Parathyroid adenoma (tissue), 2 donors: ENCODE data around the gene SGCA.

Source experiments
- H2AFZ ChIP-seq: fragments of 300-600 bp; sonication (generic); one replicate; pipeline ENCODE4 v1.7.0; 2017; ENCODE audit warnings: antibody characterized with exemption, mild to moderate bottlenecking
- H3K27ac ChIP-seq: fragments of 300-600 bp; sonication (generic); one replicate; pipeline ENCODE4 v1.7.0; 2017
- H3K27me3 ChIP-seq: fragments of 300-600 bp; sonication (generic); one replicate; pipeline ENCODE4 v1.7.0; 2017; ENCODE audit warnings: low read length; ENCODE audit not compliant: control insufficient read depth, insufficient read depth
- H3K36me3 ChIP-seq: fragments of 300-600 bp; sonication (generic); one replicate; pipeline ENCODE4 v1.7.0; 2017; ENCODE audit warnings: low read length; ENCODE audit not compliant: control insufficient read depth, insufficient read depth
- H3K4me1 ChIP-seq: fragments of 300-600 bp; sonication (generic); one replicate; pipeline ENCODE4 v1.7.0; 2017; ENCODE audit warnings: control low read depth
- H3K4me2 ChIP-seq: fragments of 300-600 bp; sonication (generic); one replicate; pipeline ENCODE4 v1.7.0; 2017; ENCODE audit warnings: low read length
- H3K4me3 ChIP-seq: fragments of 300-600 bp; sonication (generic); one replicate; pipeline ENCODE4 v1.7.0; 2017; ENCODE audit warnings: low read depth, low read length
- H3K79me2 ChIP-seq: fragments of 300-600 bp; sonication (generic); one replicate; pipeline ENCODE4 v1.7.0; 2017; ENCODE audit warnings: control low read depth
- H3K9ac ChIP-seq: fragments of 300-600 bp; sonication (generic); one replicate; pipeline ENCODE4 v1.7.0; 2017; ENCODE audit warnings: mild to moderate bottlenecking
- H3K9me3 ChIP-seq: fragments of 300-600 bp; sonication (generic); one replicate; pipeline ENCODE4 v1.7.0; 2017; ENCODE audit warnings: low read length; ENCODE audit not compliant: control insufficient read depth
- CTCF ChIP-seq: fragments of 300-600 bp; sonication (generic); IDR thresholded peaks from one replicate; pipeline ENCODE4 v1.7.0; 2017; ENCODE audit warnings: antibody characterized with exemption, mild to moderate bottlenecking
- donor health status: primary hyperparathyroidism.

The SGCA gene

GRCh38 chr17:50188921-50189549 is 23.2 kb downstream of the SGCA start:
- H3K4me2 ChIP-seq = no peak overlapping the region
- no peaks in the 10 kb centered on the region for H3K4me1 ChIP-seq
- H3K79me2 ChIP-seq = no peaks in the 10 kb centered on the region
- H3K36me3 ChIP-seq = no peaks in the 10 kb centered on the region
- no peak overlapping the region for H3K4me3 ChIP-seq
- no peak for TF ChIP-seq CTCF
- no peak overlapping the region for H3K9ac ChIP-seq
- no peak overlapping the region for H2AFZ ChIP-seq
- no peak overlapping the region for H3K27ac ChIP-seq
- H3K27me3 ChIP-seq = no peaks in the 10 kb centered on the region
- no peaks in the 10 kb centered on the region for H3K9me3 ChIP-seq

GRCh38 chr17:50189550-50190292 is 23.9 kb downstream of the SGCA start:
- Histone ChIP-seq H3K4me1 (no peaks in the 10 kb centered on the region), H2AFZ (no peak overlapping the region), H3K79me2 (no peaks in the 10 kb centered on the region), H3K4me3 (no peak overlapping the region), H3K27ac (no peak overlapping the region), H3K9me3 (no peaks in the 10 kb centered on the region), H3K4me2 (no peak overlapping the region), H3K27me3 (no peaks in the 10 kb centered on the region), H3K36me3 (no peaks in the 10 kb centered on the region), H3K9ac (no peak overlapping the region)
- no peak for TF ChIP-seq CTCF

- Histone ChIP-seq H3K27me3 (no peaks in the 10 kb centered on the region), H3K9me3 (no peaks in the 10 kb centered on the region), H3K27ac (no peak overlapping the region), H3K79me2 (no peaks in the 10 kb centered on the region), H3K4me1 (no peaks in the 10 kb centered on the region), H2AFZ (no peak overlapping the region), H3K4me3 (no peak overlapping the region), H3K36me3 (no peaks in the 10 kb centered on the region), H3K4me2 (no peak overlapping the region), H3K9ac (no peak overlapping the region)
- TF ChIP-seq CTCF = no peak
These were observed 24.4 kb downstream of the SGCA start for GRCh38 chr17:50190293-50190602.

- H3K27ac ChIP-seq = no peak overlapping the region
- H3K9ac ChIP-seq = no peak overlapping the region
- no peak overlapping the region for H3K4me2 ChIP-seq
- H3K27me3 ChIP-seq = no peaks in the 10 kb centered on the region
- no peaks in the 10 kb centered on the region for H3K79me2 ChIP-seq
- H3K4me3 ChIP-seq = no peak overlapping the region
- no peak for TF ChIP-seq CTCF
- no peaks in the 10 kb centered on the region for H3K9me3 ChIP-seq
- H3K36me3 ChIP-seq = no peaks in the 10 kb centered on the region
- H3K4me1 ChIP-seq = no peaks in the 10 kb centered on the region
- no peak overlapping the region for H2AFZ ChIP-seq
These were observed 25.0 kb downstream of the SGCA start for GRCh38 chr17:50190603-50191358.
